Chondrocyte (in vitro differentiated cells): ENCODE measurements around the gene IER5L. TPM values are rescaled to one million over a fixed set of nuclear protein-coding genes. Genes with fewer than 3 reads are reported as not detected.

Source experiments
- DNase-seq: peaks from one replicate; pipeline ENCODE4 v3.0.0; 2021; ENCODE audit warnings: mixed read lengths, low spot score
- H3K27ac Mint-ChIP-seq: one replicate; pipeline ENCODE4 v1.8.0; 2021; ENCODE audit warnings: mild to moderate bottlenecking, moderate library complexity, mixed read lengths; ENCODE audit not compliant: unreplicated experiment
- H3K27me3 Mint-ChIP-seq: 2 replicates; pipeline ENCODE4 v1.8.0; 2021; ENCODE audit warnings: low read depth, mixed read lengths
- H3K36me3 Mint-ChIP-seq: 2 replicates; pipeline ENCODE4 v1.8.0; 2021; ENCODE audit warnings: low read depth, mixed read lengths
- H3K4me1 Mint-ChIP-seq: 2 replicates; pipeline ENCODE4 v1.8.0; 2021; ENCODE audit warnings: low read depth, mild to moderate bottlenecking, mixed read lengths
- H3K4me3 Mint-ChIP-seq: one replicate; pipeline ENCODE4 v1.8.0; 2021; ENCODE audit warnings: mild to moderate bottlenecking, moderate library complexity, mixed read lengths; ENCODE audit not compliant: unreplicated experiment
- H3K9me3 Mint-ChIP-seq: 2 replicates; pipeline ENCODE4 v1.8.0; 2021; ENCODE audit warnings: low read depth, mixed read lengths
- CTCF ChIP-seq: fragments of 200-600 bp; sonication (generic); IDR thresholded peaks from 2 replicates; pipeline ENCODE4 v1.5.0; 2021; ENCODE audit warnings: antibody characterized with exemption, mild to moderate bottlenecking, moderate library complexity
- total RNA-seq: library from RNA; stranded (reverse); gene quantifications from 3 replicates; pipeline ENCODE4 v1.2.1, GENCODE V29; 2021

The IER5L gene
- total RNA-seq, 1 donor from 2014 or later: 37.2 TPM

DNA sequence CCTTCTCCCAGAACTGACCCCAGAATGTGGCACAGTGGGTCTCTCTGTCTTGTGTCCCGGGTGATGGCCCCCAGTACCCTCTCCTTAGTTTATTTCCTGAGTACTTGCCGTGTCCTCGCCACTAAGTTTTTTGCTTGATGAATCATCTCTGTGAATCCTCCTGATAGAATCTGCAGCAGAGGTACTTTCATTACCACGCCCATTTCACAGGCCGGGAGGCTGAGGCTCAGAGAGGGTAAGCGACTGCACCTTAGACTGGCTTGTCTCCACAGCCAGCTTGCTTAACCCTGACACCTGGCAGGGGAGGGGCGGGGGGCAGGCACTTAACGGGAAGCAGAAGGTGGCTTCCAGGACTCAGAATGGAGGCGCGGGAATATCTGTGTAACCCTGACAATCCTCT is 7.9 kb upstream of the IER5L start:
- TF ChIP-seq CTCF: no peak
- Mint-ChIP-seq H3K36me3 (no peaks in the 10 kb centered on the region), H3K4me3 (no peak overlapping the region), H3K9me3 (peaks cover 2% of the 10 kb centered on the region), H3K27ac (no peak overlapping the region), H3K27me3 (no peaks in the 10 kb centered on the region), H3K4me1 (peaks cover 6% of the 10 kb centered on the region)
- DNase-seq: no peak

DNA sequence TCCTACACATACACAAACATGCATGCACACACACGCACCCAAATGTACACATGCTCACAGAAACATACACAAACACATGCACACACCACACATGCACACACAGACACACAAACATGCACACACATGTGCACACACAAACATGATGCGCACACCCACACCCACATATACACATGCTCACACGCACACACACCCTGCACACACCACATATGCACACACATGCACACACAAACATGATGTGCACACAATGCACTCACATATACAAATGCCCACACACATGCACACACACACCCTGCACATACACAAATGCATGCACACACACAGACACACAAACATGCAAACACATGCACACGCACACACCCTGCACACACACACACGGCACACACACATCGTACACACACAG is 7.3 kb upstream of the IER5L start:
- H3K36me3 Mint-ChIP-seq: no peaks in the 10 kb centered on the region
- H3K27ac Mint-ChIP-seq: no peak overlapping the region
- no peak for DNase-seq
- TF ChIP-seq CTCF: no peak
- no peaks in the 10 kb centered on the region for H3K27me3 Mint-ChIP-seq
- H3K4me1 Mint-ChIP-seq: peaks cover 6% of the 10 kb centered on the region
- H3K9me3 Mint-ChIP-seq: peaks cover 2% of the 10 kb centered on the region
- H3K4me3 Mint-ChIP-seq: no peak overlapping the region

DNA sequence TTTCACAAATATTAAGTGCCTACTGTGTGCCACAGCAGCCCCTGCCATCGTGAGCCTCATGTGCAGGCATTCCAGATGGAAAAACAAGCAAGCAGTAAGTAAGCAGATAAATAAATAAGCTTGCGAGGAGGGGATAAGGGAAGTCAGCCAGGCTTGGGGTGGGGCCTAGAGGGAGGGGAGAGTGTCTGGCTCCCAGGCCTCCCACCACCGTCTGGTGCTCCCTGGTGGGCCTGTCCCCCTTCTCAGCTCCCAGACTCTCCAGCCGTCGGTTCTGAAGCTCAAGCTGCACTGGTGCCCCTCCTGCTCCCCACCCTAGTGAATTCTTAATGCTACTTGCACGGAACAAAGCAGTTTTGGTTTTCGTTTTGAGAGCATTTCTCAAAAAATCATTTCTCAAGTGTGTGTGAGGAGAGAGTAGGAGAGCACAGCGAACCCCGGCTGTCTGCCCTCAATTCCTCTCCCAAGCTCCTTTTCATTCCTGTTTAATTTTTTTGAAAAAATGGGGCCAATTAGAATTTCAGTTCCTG is 6.6 kb upstream of the IER5L start:
- H3K36me3 Mint-ChIP-seq: no peaks in the 10 kb centered on the region
- TF ChIP-seq CTCF: no peak
- H3K4me1 Mint-ChIP-seq: peaks cover 6% of the 10 kb centered on the region
- no peaks in the 10 kb centered on the region for H3K27me3 Mint-ChIP-seq
- no peak overlapping the region for H3K4me3 Mint-ChIP-seq
- H3K27ac Mint-ChIP-seq: no peak overlapping the region
- DNase-seq: no peak
- peaks cover 2% of the 10 kb centered on the region for H3K9me3 Mint-ChIP-seq

DNA sequence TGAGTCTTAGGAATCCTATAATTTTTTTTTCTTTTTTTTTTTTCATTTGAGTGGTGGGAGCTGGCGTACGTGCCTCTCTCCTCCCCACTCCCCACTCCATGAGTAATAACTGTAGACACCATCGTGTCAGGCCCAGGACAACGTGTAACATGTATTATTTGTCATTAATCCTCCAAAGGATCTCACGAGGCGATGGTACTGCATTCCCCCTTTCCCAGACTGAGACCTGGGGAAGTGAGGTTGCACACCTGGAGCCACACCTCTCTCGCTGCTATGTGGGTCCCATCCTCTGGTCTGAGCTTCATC is 6.1 kb upstream of the IER5L start:
- Mint-ChIP-seq H3K36me3 (no peaks in the 10 kb centered on the region), H3K27me3 (no peaks in the 10 kb centered on the region), H3K4me1 (peaks cover 6% of the 10 kb centered on the region), H3K27ac (no peak overlapping the region), H3K4me3 (no peak overlapping the region), H3K9me3 (peaks cover 2% of the 10 kb centered on the region)
- TF ChIP-seq CTCF: no peak
- DNase-seq: no peak

- Mint-ChIP-seq H3K27me3 (no peaks in the 10 kb centered on the region), H3K27ac (no peak overlapping the region), H3K36me3 (no peaks in the 10 kb centered on the region), H3K9me3 (peaks cover 2% of the 10 kb centered on the region), H3K4me3 (no peak overlapping the region), H3K4me1 (peaks cover 9% of the 10 kb centered on the region)
- TF ChIP-seq CTCF: no peak
- DNase-seq: no peak
These were observed 5.6 kb upstream of the IER5L start for GRCh38 chr9:129183495-129184218.
